GM19468 (cell line): ENCODE measurements around the gene RGS8.

Experiments used
- ATAC-seq: cut with Tn5 transposase; IDR thresholded peaks from one replicate; pipeline ENCODE4 v1.9.1; 2021; ENCODE audit warnings: mild to moderate bottlenecking, moderate library complexity, moderate number of reproducible peaks; ENCODE audit not compliant: unreplicated experiment; ENCODE audit errors: extremely low read depth

The RGS8 gene

DNA sequence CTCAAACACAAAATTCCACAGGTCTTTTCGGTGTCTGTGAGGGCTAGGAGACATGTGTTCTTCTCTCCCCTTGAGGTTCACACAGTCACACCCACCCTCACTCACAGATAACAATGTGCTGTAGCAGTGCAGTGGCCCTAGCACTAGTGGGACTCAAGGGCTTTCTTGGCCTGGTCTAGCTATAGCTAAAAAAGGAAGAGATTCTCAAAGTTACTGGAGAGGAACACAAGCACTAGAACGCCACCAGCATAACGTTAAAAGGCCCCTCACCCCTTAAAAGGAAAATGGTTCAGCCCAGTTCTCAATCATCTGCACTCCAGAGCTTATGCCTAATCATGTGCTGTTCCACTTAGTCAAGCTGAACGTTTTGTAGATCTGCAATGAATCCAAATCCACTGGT lies 39.5 kb downstream of the RGS8 start:
- ATAC-seq, result no peak

DNA sequence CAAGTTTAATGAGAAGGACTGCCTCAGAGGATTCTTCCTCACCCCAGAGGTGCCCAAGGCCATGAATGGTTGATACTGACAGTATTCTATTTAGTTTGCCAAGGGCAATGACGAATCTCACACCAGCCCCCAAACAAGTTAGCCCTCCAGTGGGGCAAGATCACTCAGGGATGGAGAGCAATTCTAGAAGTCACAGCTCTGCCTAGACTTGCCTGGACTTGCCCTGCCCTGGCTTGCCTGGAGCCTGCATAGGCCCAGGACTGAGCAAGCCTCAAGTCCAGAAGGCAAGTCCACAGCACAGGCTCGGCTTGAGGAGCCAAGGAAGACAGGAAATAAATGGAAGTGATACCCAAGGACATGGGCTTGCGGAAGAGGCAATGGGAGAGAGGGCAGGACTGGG lies 40.7 kb downstream of the RGS8 start:
- ATAC-seq, result no peak

- no peak for ATAC-seq
Measured at GRCh38 chr1:182642461-182642860, 41.9 kb downstream of the RGS8 start.

DNA sequence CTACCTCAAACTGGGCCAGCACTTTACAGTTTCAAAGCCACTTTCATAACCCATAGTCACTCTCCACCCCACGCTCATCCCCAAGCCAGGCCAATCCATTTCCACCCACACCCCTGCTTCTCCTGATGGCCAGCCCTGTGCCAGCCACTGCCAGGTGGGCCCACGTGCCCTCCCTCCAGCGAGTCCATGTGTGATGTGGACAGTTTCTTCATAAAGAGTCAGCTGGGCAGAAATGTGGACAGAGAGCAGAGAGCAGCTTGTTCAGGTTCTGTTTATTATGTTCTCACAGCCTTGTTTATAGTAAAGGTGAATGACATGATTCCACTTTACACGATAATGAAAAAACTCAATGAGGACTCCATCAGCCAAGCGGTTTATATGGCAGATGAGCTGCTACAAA lies 42.8 kb downstream of the RGS8 start:
- ATAC-seq, result no peak

- ATAC-seq, result no peak
Measured at GRCh38 chr1:182639330-182639729, 45.1 kb downstream of the RGS8 start.

DNA sequence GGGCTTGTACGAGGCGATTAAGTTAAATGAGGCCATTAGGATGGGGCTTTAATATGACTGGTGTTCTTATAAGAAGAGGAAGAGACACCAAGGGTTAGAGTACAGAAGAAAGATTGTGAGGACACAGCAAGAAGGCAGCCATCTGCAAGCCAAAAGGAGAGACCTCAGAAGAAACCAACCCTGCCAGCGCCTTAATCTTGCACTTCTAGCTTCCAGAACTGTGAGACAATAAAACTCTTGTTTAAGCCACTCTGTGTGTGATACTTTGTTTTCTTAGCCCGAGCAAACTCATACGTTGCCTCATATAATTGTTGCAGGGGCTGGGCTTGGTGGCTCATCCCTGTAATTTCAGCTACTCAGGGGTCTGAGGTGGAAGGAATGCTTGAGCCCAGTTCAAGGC lies 46.6 kb downstream of the RGS8 start:
- ATAC-seq, result no peak

GRCh38 chr1:182635871-182636270 lies 48.5 kb downstream of the RGS8 start:
- no peak for ATAC-seq
